GM12892 (cell line): Measurements from ENCODE around the gene SERPINB5.

Experiments used
- POLR2A ChIP-seq: IDR thresholded peaks from 2 replicates; pipeline ENCODE4 v1.6.1; 2011; ENCODE audit warnings: low read depth, low read length, control low read depth
- POLR2AphosphoS5 ChIP-seq: IDR thresholded peaks from 2 replicates; pipeline ENCODE4 v1.6.1; 2011; ENCODE audit warnings: low read depth, low read length, control low read depth
- TAF1 ChIP-seq: IDR thresholded peaks from 2 replicates; pipeline ENCODE4 v1.6.1; 2011; ENCODE audit warnings: low read depth, mild to moderate bottlenecking, control low read depth, low read length, borderline replicate concordance

DNA sequence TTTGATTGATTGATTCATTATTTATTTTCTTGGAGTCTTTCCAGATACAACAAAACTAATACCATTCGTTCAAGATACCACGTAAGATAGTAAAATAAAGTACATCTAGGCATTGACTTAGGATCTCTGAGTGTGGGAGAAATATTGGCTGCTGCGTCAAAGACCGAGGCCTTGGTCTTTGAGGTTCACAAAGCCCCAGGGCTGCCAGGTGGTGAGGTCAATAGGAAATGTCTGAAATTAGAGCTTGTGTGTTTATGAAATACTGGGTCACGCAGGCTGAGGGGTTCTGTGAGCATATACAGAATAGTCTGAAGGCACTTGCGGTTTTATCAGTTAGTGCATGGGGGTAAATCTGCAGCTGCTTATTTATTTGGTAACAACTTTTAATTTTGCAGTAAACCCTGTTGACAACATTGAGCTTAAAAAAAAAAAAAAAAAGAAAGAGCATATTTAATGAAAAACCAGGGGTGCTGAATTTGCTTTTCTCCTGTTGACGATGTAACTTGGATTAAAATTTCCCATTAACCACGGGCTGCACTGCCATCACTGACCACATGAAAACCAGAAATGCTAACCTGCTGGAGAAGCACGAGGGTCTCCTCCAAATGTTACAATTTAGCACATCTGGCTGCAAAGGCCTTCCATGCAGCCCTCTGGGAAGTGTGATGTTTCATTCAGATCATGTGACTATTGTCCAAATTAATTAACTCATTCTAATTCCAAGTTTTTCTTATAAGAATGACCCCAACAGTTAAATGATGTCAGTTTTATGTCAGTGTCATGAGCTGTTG, 38.3 kb downstream of the SERPINB5 start:
- no peak for TF ChIP-seq POLR2A
- no peak for TF ChIP-seq POLR2AphosphoS5
- TF ChIP-seq TAF1 = no peak
